Measurements from ENCODE around the gene ALAD.
"Not testable (repeated sequence)": the region's sequence is repeated elsewhere in the genome, so short reads cannot be mapped to it uniquely, and the experiment has no call there.

ALAD gene

DNA sequence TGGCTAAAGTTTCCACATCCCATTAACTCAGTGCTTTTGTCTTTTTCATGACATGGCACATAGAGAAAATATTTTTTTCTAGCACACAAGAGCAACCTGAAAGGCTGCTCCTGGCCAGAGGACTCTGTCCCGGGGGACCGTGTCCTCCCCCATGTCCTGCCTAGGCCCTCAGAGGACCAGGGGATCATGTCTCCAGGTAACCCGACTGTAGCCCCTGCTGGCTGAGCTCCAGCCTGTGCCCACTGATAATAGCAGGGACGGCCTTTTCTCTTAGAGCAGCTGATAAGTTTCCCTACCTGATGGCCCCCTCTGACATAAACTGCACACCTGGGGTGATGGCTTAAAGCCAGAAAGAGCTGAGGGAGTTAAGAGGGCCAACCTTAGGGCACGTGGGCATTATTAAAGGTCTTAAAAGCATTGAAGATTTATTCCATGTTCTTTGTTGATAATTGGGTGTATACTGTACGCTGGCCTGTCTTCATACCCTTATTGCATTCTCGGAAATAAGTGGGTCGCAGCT lies 30.2 kb downstream of the ALAD start:
- peaks cover 10% of the 10 kb centered on the region for H3K36me3 ChIP-seq (ENCODE audit: control insufficient read depth, insufficient read depth, low read length)
- TF ChIP-seq, protein P1, sequence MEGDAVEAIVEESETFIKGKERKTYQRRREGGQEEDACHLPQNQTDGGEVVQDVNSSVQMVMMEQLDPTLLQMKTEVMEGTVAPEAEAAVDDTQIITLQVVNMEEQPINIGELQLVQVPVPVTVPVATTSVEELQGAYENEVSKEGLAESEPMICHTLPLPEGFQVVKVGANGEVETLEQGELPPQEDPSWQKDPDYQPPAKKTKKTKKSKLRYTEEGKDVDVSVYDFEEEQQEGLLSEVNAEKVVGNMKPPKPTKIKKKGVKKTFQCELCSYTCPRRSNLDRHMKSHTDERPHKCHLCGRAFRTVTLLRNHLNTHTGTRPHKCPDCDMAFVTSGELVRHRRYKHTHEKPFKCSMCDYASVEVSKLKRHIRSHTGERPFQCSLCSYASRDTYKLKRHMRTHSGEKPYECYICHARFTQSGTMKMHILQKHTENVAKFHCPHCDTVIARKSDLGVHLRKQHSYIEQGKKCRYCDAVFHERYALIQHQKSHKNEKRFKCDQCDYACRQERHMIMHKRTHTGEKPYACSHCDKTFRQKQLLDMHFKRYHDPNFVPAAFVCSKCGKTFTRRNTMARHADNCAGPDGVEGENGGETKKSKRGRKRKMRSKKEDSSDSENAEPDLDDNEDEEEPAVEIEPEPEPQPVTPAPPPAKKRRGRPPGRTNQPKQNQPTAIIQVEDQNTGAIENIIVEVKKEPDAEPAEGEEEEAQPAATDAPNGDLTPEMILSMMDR (IDR thresholded peaks at IDR 0.05; ENCODE audit: insufficient read depth, low read length, poor library complexity, severe bottlenecking), result no peak

DNA sequence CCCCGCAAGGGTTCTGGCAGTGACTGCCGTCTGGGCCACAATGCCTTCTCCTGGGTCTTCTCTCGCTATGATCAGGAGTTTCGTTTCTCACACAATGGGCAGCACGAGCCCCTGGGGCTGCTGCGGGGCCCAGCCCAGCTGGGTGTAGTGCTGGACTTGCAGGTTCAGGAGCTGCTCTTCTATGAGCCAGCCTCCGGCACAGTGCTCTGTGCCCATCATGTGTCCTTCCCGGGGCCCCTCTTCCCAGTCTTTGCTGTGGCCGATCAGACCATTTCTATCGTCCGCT lies 31.3 kb downstream of the ALAD start:
- peaks cover 10% of the 10 kb centered on the region for H3K36me3 ChIP-seq (ENCODE audit: control insufficient read depth, insufficient read depth, low read length)
- TF ChIP-seq, protein P1 (IDR thresholded peaks at IDR 0.05; ENCODE audit: insufficient read depth, low read length, poor library complexity, severe bottlenecking), result no peak
- H3K4me3 ChIP-seq (replicated peaks; ENCODE audit: low read depth, low read length), result no peak overlapping the region
- H3K27me3 ChIP-seq (replicated peaks; ENCODE audit: control insufficient read depth, insufficient read depth, low read length), result no peaks in the 10 kb centered on the region
- no peak for DNase-seq (ENCODE audit: extremely low read depth, insufficient read length)

More for the DNA sequence above, 30.2 kb downstream of the ALAD start:
- Histone ChIP-seq H3K27me3 (replicated peaks; ENCODE audit: control insufficient read depth, insufficient read depth, low read length) (no peaks in the 10 kb centered on the region), H3K4me3 (replicated peaks; ENCODE audit: low read depth, low read length) (no peak overlapping the region)
- DNase-seq (ENCODE audit: extremely low read depth, insufficient read length), result no peak

DNA sequence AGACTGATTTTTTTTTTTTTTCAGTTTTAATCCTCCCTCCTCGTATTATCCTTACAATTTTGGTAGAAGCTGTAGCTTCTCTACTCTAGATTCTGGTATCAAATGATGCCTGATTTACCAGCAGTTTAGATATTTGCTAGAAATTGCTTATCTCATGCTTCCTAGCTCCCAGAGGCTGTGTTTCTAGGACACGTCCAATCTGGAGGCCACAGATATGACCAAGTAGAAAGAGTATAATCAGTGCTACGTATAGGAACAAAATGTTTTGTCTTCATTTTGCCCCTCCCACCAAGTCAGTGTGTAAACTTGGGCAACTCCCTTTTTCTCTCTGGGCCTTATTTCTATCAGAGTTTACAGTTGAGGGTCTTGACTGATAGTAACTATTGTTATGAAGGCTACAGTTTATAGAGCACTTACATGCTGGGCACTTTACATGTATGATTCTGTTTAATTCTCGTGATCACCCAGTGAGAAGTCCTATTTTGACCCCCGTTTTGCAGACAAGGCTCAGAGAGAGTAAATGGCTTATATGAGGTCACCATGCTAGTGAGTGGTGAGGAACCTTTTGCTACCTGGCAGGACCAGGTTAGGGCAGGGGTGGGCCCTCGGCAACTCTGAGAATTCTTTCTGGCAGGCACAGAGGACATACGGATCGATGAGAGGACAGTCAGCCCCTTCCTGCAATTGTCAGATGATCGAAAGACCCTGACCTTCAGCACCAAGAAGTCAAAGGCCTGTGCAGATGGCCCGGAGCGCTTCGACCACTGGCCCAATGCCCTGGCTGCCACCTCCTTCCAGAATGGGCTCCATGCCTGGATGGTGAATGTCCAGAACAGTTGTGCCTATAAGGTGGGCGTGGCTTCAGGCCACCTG lies 31.9 kb downstream of the ALAD start:
- Histone ChIP-seq H3K4me3 (replicated peaks; ENCODE audit: low read depth, low read length) (no peak overlapping the region), H3K27me3 (replicated peaks; ENCODE audit: control insufficient read depth, insufficient read depth, low read length) (no peaks in the 10 kb centered on the region), H3K36me3 (ENCODE audit: control insufficient read depth, insufficient read depth, low read length) (peaks cover 9% of the 10 kb centered on the region)
- DNase-seq (ENCODE audit: extremely low read depth, insufficient read length), result no peak
- TF ChIP-seq, protein P1 (IDR thresholded peaks at IDR 0.05; ENCODE audit: insufficient read depth, low read length, poor library complexity, severe bottlenecking), result no peak

- no peak overlapping the region for H3K4me3 ChIP-seq (replicated peaks; ENCODE audit: low read depth, low read length)
- no peak for DNase-seq (ENCODE audit: extremely low read depth, insufficient read length)
Measured at GRCh38 chr9:113368348-113368981, 32.6 kb downstream of the ALAD start.

GRCh38 chr9:113365652-113366051 lies 35.4 kb downstream of the ALAD start:
- DNase-seq (ENCODE audit: extremely low read depth, insufficient read length); H3K27me3 ChIP-seq (replicated peaks; ENCODE audit: control insufficient read depth, insufficient read depth, low read length); H3K36me3 ChIP-seq (ENCODE audit: control insufficient read depth, insufficient read depth, low read length); H3K4me3 ChIP-seq (replicated peaks; ENCODE audit: low read depth, low read length): not testable (repeated sequence)

More at GRCh38 chr9:113368348-113368981, 32.6 kb downstream of the ALAD start:
- H3K36me3 ChIP-seq (ENCODE audit: control insufficient read depth, insufficient read depth, low read length), result peaks cover 2% of the 10 kb centered on the region; the same call in 1 of the 2 replicates
- no peaks in the 10 kb centered on the region for H3K27me3 ChIP-seq (replicated peaks; ENCODE audit: control insufficient read depth, insufficient read depth, low read length)
- TF ChIP-seq, protein P1 (IDR thresholded peaks at IDR 0.05; ENCODE audit: insufficient read depth, low read length, poor library complexity, severe bottlenecking), result no peak

DNA sequence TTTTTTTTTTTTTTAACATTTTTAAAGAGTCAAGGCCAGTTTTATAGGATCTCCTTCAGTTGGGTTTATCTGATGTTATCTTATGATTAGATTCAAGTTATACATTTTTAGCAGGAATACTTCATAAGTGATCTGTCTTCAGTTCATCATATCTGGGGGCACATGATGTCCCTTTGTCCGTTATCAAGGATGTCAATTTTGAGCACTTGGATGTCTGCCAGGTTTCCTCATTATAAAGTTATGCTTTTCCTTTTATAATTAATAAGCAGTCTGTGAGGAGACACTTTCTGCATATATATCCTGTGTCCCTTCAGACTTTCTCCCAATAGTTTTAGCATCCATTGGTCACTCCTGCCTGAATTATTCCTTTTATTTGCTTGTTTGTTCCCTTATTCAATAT lies 36.1 kb downstream of the ALAD start:
- TF ChIP-seq, protein P1 (IDR thresholded peaks at IDR 0.05; ENCODE audit: insufficient read depth, low read length, poor library complexity, severe bottlenecking), result no peak
- no peak overlapping the region for H3K4me3 ChIP-seq (replicated peaks; ENCODE audit: low read depth, low read length)
- no peaks in the 10 kb centered on the region for H3K36me3 ChIP-seq (ENCODE audit: control insufficient read depth, insufficient read depth, low read length)
- H3K27me3 ChIP-seq (replicated peaks; ENCODE audit: control insufficient read depth, insufficient read depth, low read length), result no peaks in the 10 kb centered on the region; the same call in 1 of the 2 replicates
- no peak for DNase-seq (ENCODE audit: extremely low read depth, insufficient read length)
